Nephron (organoid): ENCODE results near the gene HCN4.
"Not testable (repeated sequence)": the region's sequence is repeated elsewhere in the genome, so short reads cannot be mapped to it uniquely, and the experiment has no call there.

Source experiments
- H3K27ac Mint-ChIP-seq, 3 experiments: 2 replicates each; pipeline ENCODE4 v1.8.0; 2020; ENCODE audit warnings: mixed read lengths in 3 of 3, mild to moderate bottlenecking in 2 of 3, moderate library complexity in 1 of 3
- H3K27me3 Mint-ChIP-seq: 2 replicates; pipeline ENCODE4 v1.8.0; 2021; ENCODE audit warnings: low read depth, mild to moderate bottlenecking, moderate library complexity, mixed read lengths
- H3K36me3 Mint-ChIP-seq: 2 replicates; pipeline ENCODE4 v1.8.0; 2020; ENCODE audit warnings: low read depth, mixed read lengths
- H3K4me1 Mint-ChIP-seq: 2 replicates; pipeline ENCODE4 v1.8.0; 2020; ENCODE audit warnings: mixed read lengths
- H3K4me3 Mint-ChIP-seq, 3 experiments: 2 replicates each; pipeline ENCODE4 v1.8.0; 2020; ENCODE audit warnings: mild to moderate bottlenecking in 3 of 3, mixed read lengths in 3 of 3, moderate library complexity in 2 of 3
- H3K9me3 Mint-ChIP-seq: 2 replicates; pipeline ENCODE4 v1.8.0; 2020; ENCODE audit warnings: mixed read lengths
- CTCF ChIP-seq, 3 experiments: fragments of 200-600 bp; sonication (generic); IDR thresholded peaks; one replicate each; pipeline ENCODE4 v1.5.0; 2021; ENCODE audit warnings: antibody characterized with exemption in 3 of 3; ENCODE audit not compliant: unreplicated experiment in 3 of 3

Gene HCN4

GRCh38 chr15:73368301-73369136 lies at the start of gene HCN4:
TSS of gene HCN4 (minus strand) at chr15:73368958. CDS start at chr15:73368270, 688 bp downstream.
- TF ChIP-seq CTCF (IDR thresholded peaks at IDR 0.05; ENCODE audit: unreplicated experiment in 3 of 3), result no peak
- Mint-ChIP-seq H3K27ac (no peak within 1 kb of the TSS), H3K36me3 (no peaks in the 10 kb centered on the region), H3K27me3 (peaks cover 89% of the 10 kb centered on the region), H3K9me3 (no peaks in the 10 kb centered on the region), H3K4me1 (no peaks in the 10 kb centered on the region), H3K4me3 (peak within 1 kb of the TSS; percentile 63 to 76 (median 65))

- Mint-ChIP-seq H3K27ac (no peak overlapping the region), H3K9me3 (no peaks in the 10 kb centered on the region), H3K4me1 (no peaks in the 10 kb centered on the region), H3K27me3 (peaks cover 19% of the 10 kb centered on the region), H3K36me3 (no peaks in the 10 kb centered on the region), H3K4me3 (no peak overlapping the region)
- TF ChIP-seq CTCF (IDR thresholded peaks at IDR 0.05; ENCODE audit: unreplicated experiment in 3 of 3), result no peak
Observed at GRCh38 chr15:73414876-73415275, 46.1 kb upstream of the HCN4 start.

GRCh38 chr15:73403171-73403570 lies 34.4 kb upstream of the HCN4 start:
- Mint-ChIP-seq H3K9me3 (no peaks in the 10 kb centered on the region), H3K4me1 (no peaks in the 10 kb centered on the region), H3K27me3 (peaks cover 4% of the 10 kb centered on the region), H3K36me3 (no peaks in the 10 kb centered on the region), H3K4me3 (no peak overlapping the region), H3K27ac (no peak overlapping the region)
- no peak for TF ChIP-seq CTCF (IDR thresholded peaks at IDR 0.05; ENCODE audit: unreplicated experiment in 3 of 3)

GRCh38 chr15:73400222-73400621 lies 31.5 kb upstream of the HCN4 start:
- not testable (repeated sequence) for H3K27ac Mint-ChIP-seq, H3K9me3 Mint-ChIP-seq, H3K27me3 Mint-ChIP-seq, H3K4me1 Mint-ChIP-seq, H3K4me3 Mint-ChIP-seq, H3K36me3 Mint-ChIP-seq

- Mint-ChIP-seq H3K27me3 (peaks cover 15% of the 10 kb centered on the region), H3K4me3 (no peak overlapping the region), H3K36me3 (no peaks in the 10 kb centered on the region), H3K27ac (no peak overlapping the region), H3K4me1 (peaks cover under 1% of the 10 kb centered on the region), H3K9me3 (no peaks in the 10 kb centered on the region)
- no peak for TF ChIP-seq CTCF (IDR thresholded peaks at IDR 0.05; ENCODE audit: unreplicated experiment in 3 of 3)
Observed at GRCh38 chr15:73398861-73399260, 30.1 kb upstream of the HCN4 start.

- H3K27me3 Mint-ChIP-seq, result peaks cover 26% of the 10 kb centered on the region
- peaks cover 4% of the 10 kb centered on the region for H3K4me1 Mint-ChIP-seq
- H3K4me3 Mint-ChIP-seq, result no peak overlapping the region
- H3K9me3 Mint-ChIP-seq, result no peaks in the 10 kb centered on the region
- H3K27ac Mint-ChIP-seq, result no peak overlapping the region
- H3K36me3 Mint-ChIP-seq, result no peaks in the 10 kb centered on the region
- TF ChIP-seq CTCF (IDR thresholded peaks at IDR 0.05; ENCODE audit: unreplicated experiment in 3 of 3), result no peak
Observed at GRCh38 chr15:73397461-73397860, 28.7 kb upstream of the HCN4 start.
